Uterus (tissue), 4 donors: Measurements from ENCODE around the gene MLXIP. TPM values are rescaled to one million over a fixed set of nuclear protein-coding genes. Genes with fewer than 3 reads are reported as not detected.

Source experiments
- DNase-seq, 2 donors: peaks; one replicate each; pipeline ENCODE4 v3.0.0-alpha.2; 2019 to 2020
- H3K27ac ChIP-seq, 2 donors: fragments of 200-600 bp; sonication (generic); 1 replicate in 1 of 2; 2 replicates in 1 of 2; pipeline ENCODE4 v1.5.1; 2016 to 2018
- H3K27me3 ChIP-seq, 2 donors: fragments of 200-600 bp; sonication (generic); one replicate each; pipeline ENCODE4 v1.5.1; 2018 to 2019; ENCODE audit warnings: control low read depth in 1 of 2
- H3K36me3 ChIP-seq, 2 donors: fragments of 200-600 bp; sonication (generic); one replicate each; pipeline ENCODE4 v1.5.1; 2019; ENCODE audit warnings: control low read depth in 1 of 2
- H3K4me1 ChIP-seq, 2 donors: fragments of 200-600 bp; sonication (generic); one replicate each; pipeline ENCODE4 v1.5.1; 2018 to 2019; ENCODE audit warnings: control low read depth in 1 of 2
- H3K4me3 ChIP-seq, 2 donors: fragments of 200-600 bp; sonication (generic); 1 replicate in 1 of 2; 2 replicates in 1 of 2; pipeline ENCODE4 v1.5.1; 2018 to 2019; ENCODE audit warnings: mild to moderate bottlenecking in 1 of 2
- H3K9me3 ChIP-seq, 2 donors: fragments of 200-600 bp; sonication (generic); one replicate each; pipeline ENCODE4 v1.5.1; 2019; ENCODE audit warnings: control low read depth in 1 of 2
- CTCF ChIP-seq, 4 experiments: fragments of 200-600 bp in 2 of 4; fragments of 450-650 bp in 2 of 4; sonication (generic) in 2 of 4; IDR thresholded peaks; one replicate each; pipeline ENCODE4 v1.5.1; 2016 to 2019; ENCODE audit warnings: antibody characterized with exemption in 4 of 4, mild to moderate bottlenecking in 2 of 4, moderate library complexity in 1 of 4
- POLR2A ChIP-seq, 2 donors: fragments of 450-650 bp; IDR thresholded peaks; one replicate each; pipeline ENCODE4 v1.6.1; 2016; ENCODE audit warnings: antibody characterized with exemption in 2 of 2, mild to moderate bottlenecking in 1 of 2, moderate library complexity in 1 of 2
- intact Hi-C: fragments of 100-400 bp; cut with DNase I; formaldehyde crosslinking; loops from one replicate; pipeline ENCODE4 v1.15.1; 2023; ENCODE audit warnings: low total_unique reads
- total RNA-seq, 4 donors: library from RNA; depleted of rRNA in 3 of 4; stranded (reverse); fragments of >200 nt in 3 of 4; gene quantifications; one replicate each; pipeline versions ENCODE4 v1.1.0 to v1.2.4, GENCODE V29; 2014 to 2023
- donor health status: DM: yes; HTN: yes; CAD: no.

MLXIP gene
- total RNA-seq, 4 donors from 2014 or later, result 21.5 to 88.7 (median 24.7) TPM

- Histone ChIP-seq H3K36me3 (no peaks in the 10 kb centered on the region), H3K4me1 (no peaks in the 10 kb centered on the region), H3K4me3 (no peak overlapping the region), H3K27me3 (no peaks in the 10 kb centered on the region), H3K9me3 (no peaks in the 10 kb centered on the region), H3K27ac (no peak overlapping the region)
- no peak for DNase-seq
- TF ChIP-seq CTCF (IDR thresholded peaks at IDR 0.05) (no peak), POLR2A (IDR thresholded peaks at IDR 0.05) (no peak)
- intact Hi-C loops, result no loop called here
Observed at GRCh38 chr12:122162976-122163375, 84.4 kb downstream of the MLXIP start.

GRCh38 chr12:122166422-122167349, 88.1 kb downstream of the MLXIP start:
- intact Hi-C loops, result no loop called here
- Histone ChIP-seq H3K27me3 (no peaks in the 10 kb centered on the region), H3K4me1 (no peaks in the 10 kb centered on the region), H3K9me3 (no peaks in the 10 kb centered on the region), H3K36me3 (no peaks in the 10 kb centered on the region), H3K27ac (no peak overlapping the region), H3K4me3 (no peak overlapping the region)
- no peak for DNase-seq
- TF ChIP-seq POLR2A (IDR thresholded peaks at IDR 0.05) (no peak), CTCF (IDR thresholded peaks at IDR 0.05) (no peak)

- H3K27ac ChIP-seq, result no peak overlapping the region
- no peak for DNase-seq
- no peaks in the 10 kb centered on the region for H3K4me1 ChIP-seq
- no peaks in the 10 kb centered on the region for H3K27me3 ChIP-seq
- no peak overlapping the region for H3K4me3 ChIP-seq
- H3K9me3 ChIP-seq, result no peaks in the 10 kb centered on the region
- intact Hi-C loops, result no loop called here
- TF ChIP-seq CTCF (IDR thresholded peaks at IDR 0.05) (no peak), POLR2A (IDR thresholded peaks at IDR 0.05) (no peak)
- H3K36me3 ChIP-seq, result no peaks in the 10 kb centered on the region
Observed at GRCh38 chr12:122167356-122167925, 88.9 kb downstream of the MLXIP start.

DNA sequence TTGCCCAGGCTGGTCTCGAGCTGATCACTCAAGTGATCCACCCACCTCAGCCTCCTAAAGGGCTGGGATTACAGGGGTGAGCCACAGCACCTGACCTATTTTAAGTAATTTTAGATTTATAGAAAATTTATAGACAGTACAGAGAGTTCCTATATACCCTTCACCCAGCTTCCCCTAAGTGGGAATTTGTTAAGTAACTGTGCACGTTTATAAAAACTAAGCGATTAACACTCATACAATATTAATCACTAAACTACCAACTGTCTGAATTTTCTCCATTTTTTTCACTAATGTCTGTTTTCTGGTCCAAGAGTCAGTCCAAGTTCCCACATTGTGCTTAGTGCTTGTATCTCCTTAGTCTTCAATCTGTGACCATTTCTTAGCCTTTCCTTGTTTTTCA, 89.9 kb downstream of the MLXIP start:
- H3K4me1 ChIP-seq, result no peaks in the 10 kb centered on the region
- TF ChIP-seq POLR2A (IDR thresholded peaks at IDR 0.05), result no peak
- no peak for TF ChIP-seq CTCF (IDR thresholded peaks at IDR 0.05)
- no peak overlapping the region for H3K4me3 ChIP-seq
- no peak for DNase-seq
- no peaks in the 10 kb centered on the region for H3K36me3 ChIP-seq
- no peaks in the 10 kb centered on the region for H3K27me3 ChIP-seq
- H3K9me3 ChIP-seq, result no peaks in the 10 kb centered on the region
- intact Hi-C loops, result no loop called here
- no peak overlapping the region for H3K27ac ChIP-seq

GRCh38 chr12:122171399-122171798, 92.8 kb downstream of the MLXIP start:
- Histone ChIP-seq H3K36me3 (no peaks in the 10 kb centered on the region), H3K27ac (no peak overlapping the region), H3K4me1 (no peaks in the 10 kb centered on the region), H3K4me3 (no peak overlapping the region), H3K9me3 (no peaks in the 10 kb centered on the region), H3K27me3 (no peaks in the 10 kb centered on the region)
- intact Hi-C loops, result no loop called here
- no peak for DNase-seq
- no peak for TF ChIP-seq POLR2A (IDR thresholded peaks at IDR 0.05)
- no peak for TF ChIP-seq CTCF (IDR thresholded peaks at IDR 0.05)
